Urinary bladder (tissue), 4 donors: ENCODE measurements around the gene CBFA2T3. TPM values are rescaled to one million over a fixed set of nuclear protein-coding genes. Genes with fewer than 3 reads are reported as not detected.

Experiments used
- DNase-seq: peaks from one replicate; pipeline ENCODE4 v3.0.0-alpha.2; 2015; ENCODE audit errors: extremely low spot score
- H3K27ac ChIP-seq: one replicate; pipeline ENCODE4 v1.5.1; 2013; ENCODE audit warnings: low read depth, mild to moderate bottlenecking, moderate library complexity
- H3K36me3 ChIP-seq: one replicate; pipeline ENCODE4 v1.6.1; 2013; ENCODE audit warnings: mild to moderate bottlenecking, moderate library complexity; ENCODE audit not compliant: insufficient read depth
- H3K4me1 ChIP-seq: one replicate; pipeline ENCODE4 v1.6.1; 2013; ENCODE audit warnings: mild to moderate bottlenecking, moderate library complexity; ENCODE audit not compliant: insufficient read depth
- H3K4me3 ChIP-seq: one replicate; pipeline ENCODE4 v1.5.1; 2013; ENCODE audit warnings: low read depth, low read length
- WGBS: extraction: QIAGEN DNeasy Blood & Tissue Kit; methylation state at CpG from one replicate; pipeline ENCODE4 v1.1.7; 2013; 5-methylcytosine and 5-hydroxymethylcytosine counted together
- polyA plus RNA-seq: library from polyadenylated mRNA; stranded (reverse); fragments of 200-250 nt; gene quantifications from one replicate; pipeline ENCODE4 v1.2.3, GENCODE V29; 2013
- total RNA-seq: library from RNA; depleted of rRNA; stranded (reverse); fragments of >200 nt; gene quantifications from one replicate; pipeline ENCODE4 v1.2.3, GENCODE V29; 2014
- donor health status: healthy with polysubstance abuse.
- donor health status: healthy.

The CBFA2T3 gene
- total and polyA plus RNA-seq, 2 donors: 1.5 to 6.2 TPM

DNA sequence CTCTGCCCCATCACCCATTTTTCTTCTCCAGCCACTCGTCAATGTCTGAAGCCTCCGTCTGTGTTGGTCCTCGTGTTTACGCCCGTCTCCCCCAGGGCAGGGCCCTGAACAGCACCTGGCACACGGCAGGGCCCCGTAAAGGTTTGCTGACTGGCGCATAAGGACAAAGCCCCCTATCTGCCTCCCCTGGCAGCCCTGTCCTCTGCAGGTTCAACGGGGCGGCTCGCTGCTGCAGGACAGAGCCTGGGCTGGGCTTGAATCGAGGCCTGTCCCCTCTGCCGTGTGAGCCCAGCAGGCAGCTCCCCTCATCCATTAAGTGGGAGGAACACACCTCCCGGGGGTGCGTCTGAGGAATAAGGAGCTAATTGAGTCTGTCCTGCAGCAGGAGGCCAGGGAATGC is 64.5 kb downstream of the CBFA2T3 start:
- 85% methylated on average over 15 of the region's 15 CpGs for WGBS
- Histone ChIP-seq H3K4me3 (no peak overlapping the region), H3K36me3 (no peaks in the 10 kb centered on the region)

DNA sequence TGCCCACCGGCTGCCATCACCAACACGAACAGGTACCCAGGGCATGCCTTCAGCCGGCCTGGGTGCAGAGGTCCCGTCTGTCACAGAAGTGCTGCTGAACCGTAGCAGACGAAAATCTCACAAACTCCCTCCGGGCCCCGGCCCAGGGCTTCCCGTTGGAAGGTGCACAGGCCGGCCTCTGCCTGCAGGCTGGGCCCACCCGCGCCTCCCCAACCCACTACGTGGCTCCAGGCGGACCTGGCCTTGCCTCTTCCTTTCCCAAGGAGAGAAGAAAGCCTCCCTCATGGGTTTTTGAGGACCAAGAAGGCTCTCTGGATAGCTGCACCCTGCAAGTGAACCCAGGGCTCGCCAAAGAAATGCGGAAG is 65.1 kb downstream of the CBFA2T3 start:
- no peak for DNase-seq
- H3K4me3 ChIP-seq: no peak overlapping the region
- H3K4me1 ChIP-seq: no peaks in the 10 kb centered on the region
- WGBS: 89% methylated on average over 16 of the region's 16 CpGs
- no peaks in the 10 kb centered on the region for H3K36me3 ChIP-seq
- no peak overlapping the region for H3K27ac ChIP-seq

More for the DNA sequence above, 64.5 kb downstream of the CBFA2T3 start:
- DNase-seq: no peak
- Histone ChIP-seq H3K4me1 (no peaks in the 10 kb centered on the region), H3K27ac (no peak overlapping the region)

DNA sequence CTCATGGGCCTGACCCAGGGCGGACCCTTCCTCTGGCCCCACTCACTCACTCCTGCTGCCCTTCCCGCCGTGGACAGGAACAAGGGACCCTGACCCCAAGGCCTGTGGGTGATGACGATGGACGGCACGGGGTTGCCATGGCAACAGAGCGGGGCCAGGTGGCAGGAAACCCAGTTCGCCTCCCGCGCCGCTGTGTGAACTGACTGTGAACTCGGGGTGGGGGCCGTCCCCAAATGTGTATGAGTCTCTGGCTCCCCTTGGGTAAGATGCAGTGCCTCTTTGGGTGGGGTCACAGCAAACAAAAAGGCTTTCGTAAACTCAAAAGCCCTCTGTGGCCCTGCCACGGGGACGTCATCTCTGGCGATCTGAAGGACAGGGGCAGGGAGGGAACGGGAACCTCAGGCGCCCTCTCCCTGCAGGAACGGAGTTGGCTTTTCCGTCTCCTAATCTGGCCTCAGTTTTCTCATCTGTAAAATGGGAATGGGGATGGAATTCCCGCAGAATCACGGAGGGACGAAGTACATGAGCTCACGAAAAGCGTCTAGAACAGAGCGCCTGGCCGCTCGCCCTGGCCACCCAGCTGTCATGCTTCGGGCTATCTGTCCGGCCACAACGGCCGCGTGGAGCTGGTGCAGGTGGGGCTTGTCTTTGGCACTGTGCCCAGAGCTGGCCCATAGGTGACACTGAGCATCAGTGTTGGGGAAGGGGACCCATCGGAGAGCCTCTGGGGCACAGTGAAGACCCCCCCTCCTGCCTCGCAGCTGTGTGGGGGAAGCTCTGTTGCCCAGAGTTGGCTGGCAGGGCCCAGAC is 65.7 kb downstream of the CBFA2T3 start:
- 75% methylated on average over 36 of the region's 36 CpGs for WGBS
- no peak overlapping the region for H3K27ac ChIP-seq
- no peaks in the 10 kb centered on the region for H3K36me3 ChIP-seq
- no peaks in the 10 kb centered on the region for H3K4me1 ChIP-seq
- no peak for DNase-seq
- H3K4me3 ChIP-seq: no peak overlapping the region

DNA sequence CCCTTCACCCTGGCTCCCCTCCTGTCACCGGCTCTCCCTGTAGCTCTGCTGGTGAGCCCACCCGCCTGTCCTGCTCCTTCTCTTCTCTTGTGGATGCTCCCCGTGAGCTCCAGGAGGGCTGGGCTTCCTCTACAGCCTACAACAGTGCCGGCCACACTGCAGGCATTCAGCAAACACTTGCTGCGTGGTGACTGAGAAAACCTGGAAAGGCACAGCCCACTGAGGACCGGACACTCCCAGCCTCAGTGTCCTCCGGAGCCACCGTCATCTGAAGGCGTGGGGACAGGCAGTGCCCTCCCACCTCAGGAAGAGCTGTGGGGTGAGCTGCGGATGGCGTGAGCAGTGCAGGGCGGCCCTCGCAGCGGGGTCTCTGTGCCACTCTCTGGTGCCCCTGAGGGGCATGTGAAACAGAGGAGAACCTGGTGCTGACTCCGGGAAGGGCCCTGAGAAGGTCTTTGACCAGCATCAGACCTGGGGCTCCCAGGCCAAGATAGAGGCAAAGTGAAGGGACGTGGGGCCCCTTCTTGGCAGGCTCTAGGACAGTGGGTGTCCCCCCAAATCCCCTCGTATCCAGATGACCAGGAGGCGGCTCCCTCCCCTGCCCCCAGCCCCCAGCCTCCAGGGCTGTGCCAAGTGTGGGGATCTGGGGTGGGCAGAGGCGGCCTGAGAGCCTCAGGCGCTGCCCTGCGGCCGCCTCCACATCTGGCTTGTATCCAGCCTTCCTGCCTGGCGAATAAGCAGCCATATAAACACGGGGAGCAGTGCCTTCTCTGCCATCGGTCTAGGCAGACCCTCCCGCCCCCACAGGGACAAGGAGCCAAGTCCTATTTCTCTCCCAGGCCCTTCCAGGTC is 66.5 kb downstream of the CBFA2T3 start:
- H3K36me3 ChIP-seq: no peaks in the 10 kb centered on the region
- no peaks in the 10 kb centered on the region for H3K4me1 ChIP-seq
- no peak overlapping the region for H3K27ac ChIP-seq
- DNase-seq: no peak
- H3K4me3 ChIP-seq: no peak overlapping the region
- WGBS: 65% methylated on average over 26 of the region's 26 CpGs

DNA sequence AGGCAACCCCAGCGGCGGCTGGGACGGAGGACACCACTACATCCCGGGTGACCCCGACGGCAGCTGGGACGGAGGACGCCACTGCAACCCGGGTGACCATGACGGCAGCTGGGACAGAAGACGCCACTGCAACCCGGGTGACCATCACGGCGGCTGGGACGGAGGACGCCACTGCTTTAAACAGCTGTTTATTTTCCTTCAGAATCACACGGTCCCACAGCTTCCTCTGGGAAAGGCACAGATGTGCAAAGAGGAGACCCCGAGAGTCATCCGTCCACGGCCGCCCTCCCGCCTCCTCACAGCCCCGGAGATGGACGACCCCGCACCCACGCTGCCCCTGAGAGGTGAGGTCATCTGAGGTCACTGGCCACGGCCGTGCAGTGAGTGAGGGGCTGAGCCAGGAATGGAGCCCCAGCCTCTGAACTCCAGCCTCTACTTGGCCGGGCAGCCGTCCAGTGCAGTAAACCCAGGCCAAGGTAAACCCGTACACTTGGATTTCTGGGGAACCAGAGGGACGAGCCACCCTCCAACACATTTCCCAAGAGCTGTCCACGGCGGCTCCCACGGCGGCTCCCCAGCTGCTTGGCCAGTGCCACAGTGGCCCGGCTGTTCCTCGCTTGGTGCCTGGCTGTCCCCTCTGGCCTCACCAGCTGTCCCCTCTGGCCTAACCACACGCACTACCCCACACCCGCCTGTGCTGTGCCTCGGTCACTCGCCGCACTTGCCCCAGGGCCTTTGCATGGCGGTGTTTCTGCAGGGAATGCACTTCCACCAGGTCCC is 67.4 kb downstream of the CBFA2T3 start:
- 85% methylated on average over 44 of the region's 44 CpGs for WGBS
- no peaks in the 10 kb centered on the region for H3K4me1 ChIP-seq
- no peaks in the 10 kb centered on the region for H3K36me3 ChIP-seq
- no peak for DNase-seq
- H3K4me3 ChIP-seq: no peak overlapping the region
- H3K27ac ChIP-seq: no peak overlapping the region

DNA sequence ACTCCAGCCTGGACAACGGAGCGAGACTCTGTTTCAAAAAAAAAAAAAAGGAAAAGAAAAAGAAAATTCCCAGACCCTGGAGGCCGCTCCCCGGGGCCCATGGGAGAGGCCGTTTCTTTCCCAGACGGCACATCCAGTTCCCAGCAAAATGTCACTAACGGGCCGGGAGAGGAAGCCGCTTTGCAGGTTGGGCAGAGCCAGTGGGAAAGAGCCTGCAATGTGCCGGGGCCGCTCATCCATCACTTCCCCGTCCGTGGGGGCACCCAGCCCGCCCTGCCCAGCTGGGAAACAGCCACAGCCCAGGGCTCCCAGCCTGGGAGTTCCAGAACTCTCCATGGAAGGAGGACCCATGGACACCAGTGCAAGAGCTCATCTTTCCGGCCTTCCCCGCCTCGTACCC is 68.7 kb downstream of the CBFA2T3 start:
- Histone ChIP-seq H3K36me3 (no peaks in the 10 kb centered on the region), H3K4me3 (no peak overlapping the region), H3K4me1 (no peaks in the 10 kb centered on the region), H3K27ac (no peak overlapping the region)
- 82% methylated on average over 17 of the region's 17 CpGs for whole genome bisulfite sequencing
- DNase-seq: no peak

DNA sequence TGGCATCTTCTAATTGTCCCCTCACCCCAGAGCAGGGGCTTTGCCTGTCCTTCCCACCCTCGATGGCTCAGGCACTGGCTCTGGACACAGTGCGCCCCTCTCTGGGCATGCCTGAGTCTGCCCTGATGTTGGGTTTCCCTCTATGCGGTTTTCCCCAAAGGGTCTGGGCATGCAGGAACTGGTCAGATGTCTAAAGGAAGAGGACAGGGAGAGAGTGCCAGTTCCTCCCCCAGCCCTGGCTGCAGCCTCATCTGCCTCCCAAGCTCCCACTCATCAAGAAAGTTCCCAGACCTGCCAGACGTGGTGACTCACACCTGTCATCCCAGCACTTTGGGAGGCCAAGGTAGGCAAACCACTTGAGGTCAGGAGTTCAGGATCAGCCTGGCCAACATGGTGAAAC is 69.2 kb downstream of the CBFA2T3 start:
- no peak for DNase-seq

DNA sequence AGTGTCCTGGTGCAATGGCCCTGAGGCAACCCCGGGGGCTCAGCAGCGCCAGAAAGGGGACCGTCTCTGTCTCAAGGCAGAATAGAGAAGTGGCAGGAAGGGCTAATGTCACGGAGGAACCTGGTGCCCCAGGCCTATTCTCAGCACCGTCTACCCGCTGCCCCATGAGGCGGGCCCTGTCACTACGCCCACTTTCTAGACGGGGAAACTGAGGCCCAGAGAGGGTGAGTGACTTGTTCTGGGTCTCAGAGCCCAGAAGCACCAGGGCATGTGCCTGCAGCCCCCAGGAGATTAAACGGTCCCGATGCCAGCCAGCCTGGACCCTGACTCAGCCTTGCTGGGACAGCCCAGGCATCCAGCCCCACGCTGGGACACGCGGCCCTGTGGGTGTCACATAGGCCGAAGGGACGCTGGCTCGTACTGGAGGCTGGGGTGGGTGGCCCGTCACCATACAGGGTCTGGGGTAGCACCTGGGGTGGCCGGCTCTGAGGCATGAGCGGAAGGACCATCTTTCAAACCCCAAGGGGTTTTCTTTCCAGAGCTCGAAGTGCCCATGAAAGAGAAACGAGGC is 70.4 kb downstream of the CBFA2T3 start:
- 90% methylated on average over 22 of the region's 22 CpGs for whole genome bisulfite sequencing
- DNase-seq: no peak
- no peak overlapping the region for H3K27ac ChIP-seq
- no peak overlapping the region for H3K4me3 ChIP-seq
- H3K4me1 ChIP-seq: no peaks in the 10 kb centered on the region
- H3K36me3 ChIP-seq: no peaks in the 10 kb centered on the region

More for the DNA sequence above, 69.2 kb downstream of the CBFA2T3 start:
- no peaks in the 10 kb centered on the region for H3K4me1 ChIP-seq
- H3K4me3 ChIP-seq: no peak overlapping the region
- H3K27ac ChIP-seq: no peak overlapping the region
- WGBS: 83% methylated on average over 4 of the region's 4 CpGs
- H3K36me3 ChIP-seq: no peaks in the 10 kb centered on the region

DNA sequence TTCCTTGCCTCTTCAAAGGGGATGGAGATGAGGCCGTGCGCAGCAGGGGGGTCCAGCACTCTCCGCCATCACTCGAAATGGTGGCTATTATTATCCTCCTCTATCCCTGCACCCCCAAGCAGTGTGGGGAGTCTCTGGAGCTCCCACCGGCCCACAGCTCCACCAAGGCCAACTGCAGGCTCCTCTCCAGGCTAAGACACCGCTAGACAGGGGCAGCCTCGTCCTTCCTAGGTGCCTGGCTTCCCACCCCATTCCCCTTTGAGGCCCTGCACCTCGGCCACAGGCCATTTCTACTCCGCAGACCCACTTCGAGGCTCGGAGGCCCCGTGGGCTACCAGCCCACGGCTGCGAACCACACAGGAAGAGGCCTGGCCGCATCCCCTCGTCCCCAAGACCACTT is 71.0 kb downstream of the CBFA2T3 start:
- no peak overlapping the region for H3K4me3 ChIP-seq
- WGBS: 86% methylated on average over 16 of the region's 16 CpGs
- H3K4me1 ChIP-seq: no peaks in the 10 kb centered on the region
- H3K27ac ChIP-seq: no peak overlapping the region
- H3K36me3 ChIP-seq: no peaks in the 10 kb centered on the region
- no peak for DNase-seq

DNA sequence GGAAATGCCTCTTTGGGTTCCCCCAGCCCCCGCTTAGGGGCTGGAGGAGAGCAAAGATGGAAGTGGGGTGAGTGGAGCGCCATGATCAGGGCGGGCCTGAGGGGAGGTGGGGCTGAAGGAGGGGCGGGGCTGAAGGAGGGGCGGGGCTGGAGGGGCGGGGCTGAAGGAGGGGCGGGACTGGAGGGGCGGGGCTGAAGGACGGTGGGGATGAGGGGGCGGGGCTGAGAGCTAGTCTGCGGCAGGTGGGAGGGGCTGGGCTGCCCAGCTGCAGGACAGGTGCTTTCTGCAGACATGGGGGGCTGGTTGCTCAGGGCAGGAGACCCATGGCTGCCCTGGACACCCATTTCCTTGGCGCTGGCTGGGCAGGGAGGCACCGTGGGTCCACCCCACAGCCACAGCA is 71.4 kb downstream of the CBFA2T3 start:
- Histone ChIP-seq H3K36me3 (no peaks in the 10 kb centered on the region), H3K27ac (no peak overlapping the region), H3K4me1 (no peaks in the 10 kb centered on the region), H3K4me3 (no peak overlapping the region)
- DNase-seq: no peak
- 37% methylated on average over 12 of the region's 13 CpGs for WGBS

DNA sequence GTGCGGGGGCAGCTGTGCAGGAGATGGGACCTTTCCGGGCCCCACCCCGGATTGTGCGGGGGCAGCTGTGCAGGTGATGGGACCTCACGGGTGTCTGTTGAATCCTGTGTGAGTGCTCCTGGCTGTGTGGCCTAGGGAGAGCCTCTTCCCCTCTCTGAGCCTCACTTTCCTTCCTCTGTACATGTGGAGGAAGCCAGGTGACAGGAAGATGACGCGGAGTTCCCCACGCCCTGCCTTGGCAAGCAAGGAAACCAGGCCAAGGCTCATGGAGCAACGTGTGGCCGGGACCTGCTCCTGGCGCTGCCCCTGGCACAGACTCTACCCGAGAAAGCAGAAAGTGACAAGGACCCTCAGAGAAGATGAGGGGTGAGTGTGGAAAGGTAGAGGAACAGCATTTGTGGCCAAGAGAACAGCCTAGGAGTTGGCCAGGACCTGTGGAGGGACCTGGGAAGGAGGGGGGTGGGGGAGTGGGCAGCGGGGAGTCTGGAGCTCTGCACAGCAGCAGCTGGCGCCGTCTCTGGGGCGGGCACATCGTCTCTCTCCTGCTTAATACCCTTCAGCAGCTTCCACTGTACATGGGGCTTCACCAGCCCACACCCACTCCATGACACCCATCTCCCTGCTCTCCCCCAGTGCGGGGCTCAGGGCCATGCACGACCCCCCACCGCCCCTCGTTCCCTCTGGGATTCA is 72.2 kb downstream of the CBFA2T3 start:
- 77% methylated on average over 21 of the region's 21 CpGs for WGBS
- no peak for DNase-seq
- no peak overlapping the region for H3K27ac ChIP-seq
- no peak overlapping the region for H3K4me3 ChIP-seq
- H3K4me1 ChIP-seq: no peaks in the 10 kb centered on the region
- H3K36me3 ChIP-seq: no peaks in the 10 kb centered on the region

DNA sequence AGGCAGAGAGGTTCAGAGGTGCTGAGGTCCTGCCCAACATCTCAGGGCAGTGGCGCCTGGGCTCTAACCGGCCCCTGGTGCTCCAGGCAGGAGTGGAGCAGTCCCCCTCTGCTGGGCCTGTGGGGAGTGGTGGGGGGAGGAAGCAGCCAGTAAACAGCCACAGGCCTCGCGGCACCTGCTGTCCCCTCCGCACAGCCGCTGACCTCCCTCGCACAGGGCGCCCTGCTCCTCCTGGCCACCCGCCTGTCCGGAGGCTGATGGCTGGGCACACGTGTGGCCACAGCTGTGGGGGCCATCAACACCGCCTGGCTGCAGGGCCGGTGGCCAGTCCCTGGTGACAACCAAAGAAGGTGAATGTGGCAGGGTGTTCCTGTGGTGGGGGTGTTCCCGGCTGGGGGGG is 73.7 kb downstream of the CBFA2T3 start:
- no peak for DNase-seq
- Histone ChIP-seq H3K36me3 (no peaks in the 10 kb centered on the region), H3K27ac (no peak overlapping the region), H3K4me3 (no peak overlapping the region), H3K4me1 (no peaks in the 10 kb centered on the region)
- WGBS: 71% methylated on average over 14 of the region's 14 CpGs

DNA sequence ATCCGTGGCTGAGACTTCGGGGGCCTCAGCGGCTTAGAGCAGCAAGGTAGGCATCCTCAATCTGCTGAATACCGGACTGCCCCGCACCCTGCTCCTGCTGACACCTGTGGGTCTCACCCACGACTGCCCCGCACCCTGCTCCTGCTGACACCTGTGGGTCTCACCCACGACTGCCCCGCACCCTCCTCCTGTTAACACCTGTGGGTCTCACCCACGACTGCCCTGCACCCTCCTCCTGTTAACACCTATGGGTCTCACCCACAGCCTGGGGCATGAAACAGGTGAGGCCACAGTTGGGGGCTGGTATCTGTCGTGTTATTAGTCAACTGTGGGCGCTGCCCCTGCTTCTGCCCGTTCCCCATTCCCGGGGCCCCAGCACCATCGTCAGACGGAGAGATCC is 74.3 kb downstream of the CBFA2T3 start:
- no peak for DNase-seq
- Histone ChIP-seq H3K4me1 (no peaks in the 10 kb centered on the region), H3K36me3 (no peaks in the 10 kb centered on the region), H3K27ac (no peak overlapping the region), H3K4me3 (no peak overlapping the region)
- WGBS: 86% methylated on average over 16 of the region's 16 CpGs
